ENCODE measurements around the gene CST9L.

The CST9L gene

DNA sequence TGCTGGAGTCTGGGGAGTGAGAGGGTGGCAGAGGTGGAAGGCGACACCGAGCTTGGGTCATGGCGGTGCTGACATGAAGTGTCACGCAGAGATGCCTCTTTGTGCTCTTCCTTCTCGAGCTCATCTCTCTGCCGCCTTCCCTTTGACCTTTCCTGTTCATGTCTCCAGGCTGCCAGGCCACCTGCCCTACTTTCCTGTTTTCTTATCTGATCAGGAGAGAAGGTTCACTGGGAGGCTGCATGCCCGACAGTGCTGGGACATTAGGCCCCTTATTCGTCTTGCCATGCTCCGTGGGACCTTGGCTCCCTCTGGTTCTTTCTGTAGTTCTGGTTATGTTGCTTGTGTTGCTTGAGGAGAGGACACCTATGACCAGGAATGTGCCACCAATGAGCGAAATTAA lies 44.1 kb downstream of the CST9L start:
- TF ChIP-seq POLR2A (IDR thresholded peaks at IDR 0.05; ENCODE audit: low read depth, low read length) (no peak), TAF1 (IDR thresholded peaks at IDR 0.05; ENCODE audit: borderline replicate concordance, low read depth, low read length) (no peak)
- DNase-seq (ENCODE audit: insufficient read length): no peak
- FAIRE-seq: no peak

- no peak for TF ChIP-seq POLR2AphosphoS5 (IDR thresholded peaks at IDR 0.05; ENCODE audit: low read depth, low read length)
- no peak for TF ChIP-seq POLR2A (IDR thresholded peaks at IDR 0.05; ENCODE audit: low read depth, low read length)
- no peak for TF ChIP-seq TAF1 (IDR thresholded peaks at IDR 0.05; ENCODE audit: borderline replicate concordance, low read depth, low read length)
- DNase-seq (ENCODE audit: insufficient read length) (no peak), FAIRE-seq (no peak)
These were observed 48.1 kb downstream of the CST9L start for GRCh38 chr20:23520185-23520584.

DNA sequence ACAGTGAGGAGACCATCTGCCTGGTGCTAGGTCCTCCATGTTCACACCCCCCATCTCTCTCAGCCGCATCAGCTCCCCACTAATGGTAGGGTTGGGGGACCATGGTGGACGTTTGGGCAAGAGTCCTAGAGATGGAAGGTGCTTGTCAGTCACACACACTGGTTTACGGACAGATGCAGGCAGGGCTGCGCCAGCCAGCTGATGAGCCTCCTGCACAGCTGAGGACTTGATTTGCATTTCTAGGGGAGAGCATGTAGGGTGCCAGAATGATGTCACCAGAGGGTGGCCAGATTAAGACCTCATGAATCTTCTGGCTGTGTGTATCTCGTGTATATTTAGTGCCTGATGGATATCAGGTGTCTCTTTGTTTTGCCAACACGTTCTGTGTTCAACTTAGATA lies 48.7 kb downstream of the CST9L start:
- FAIRE-seq (no peak), DNase-seq (ENCODE audit: insufficient read length) (no peak)
- TF ChIP-seq POLR2AphosphoS5 (IDR thresholded peaks at IDR 0.05; ENCODE audit: low read depth, low read length): no peak
- TF ChIP-seq POLR2A (IDR thresholded peaks at IDR 0.05; ENCODE audit: low read depth, low read length): no peak
- no peak for TF ChIP-seq TAF1 (IDR thresholded peaks at IDR 0.05; ENCODE audit: borderline replicate concordance, low read depth, low read length)

DNA sequence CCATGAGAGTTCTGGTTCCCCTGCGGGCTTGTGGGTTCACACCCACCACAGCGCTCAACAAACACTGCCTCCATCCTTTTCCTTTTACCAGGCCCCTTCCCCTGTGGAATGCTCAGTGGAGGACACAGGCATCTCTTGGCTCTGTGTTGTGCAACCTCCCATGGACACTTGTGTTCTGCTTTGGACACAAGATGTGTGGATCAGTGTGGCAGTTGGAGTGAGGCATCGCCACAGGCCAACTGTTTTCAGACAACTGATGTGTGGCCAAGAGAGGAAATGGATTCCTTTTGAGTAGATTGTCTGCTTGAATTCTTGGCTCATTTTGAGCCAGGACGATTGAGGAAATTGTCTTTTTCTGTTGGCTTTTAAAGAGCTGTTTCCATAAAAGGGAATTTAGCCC lies 50.6 kb downstream of the CST9L start:
- DNase-seq (ENCODE audit: insufficient read length) (no peak), FAIRE-seq (no peak)
- TF ChIP-seq TAF1 (IDR thresholded peaks at IDR 0.05; ENCODE audit: borderline replicate concordance, low read depth, low read length) (no peak), POLR2AphosphoS5 (IDR thresholded peaks at IDR 0.05; ENCODE audit: low read depth, low read length) (no peak), POLR2A (IDR thresholded peaks at IDR 0.05; ENCODE audit: low read depth, low read length) (no peak)

- DNase-seq (ENCODE audit: insufficient read length): no peak
- FAIRE-seq: no peak
- TF ChIP-seq POLR2AphosphoS5 (IDR thresholded peaks at IDR 0.05; ENCODE audit: low read depth, low read length): no peak
- TF ChIP-seq TAF1 (IDR thresholded peaks at IDR 0.05; ENCODE audit: borderline replicate concordance, low read depth, low read length): no peak
- TF ChIP-seq POLR2A (IDR thresholded peaks at IDR 0.05; ENCODE audit: low read depth, low read length): no peak
These were observed 52.9 kb downstream of the CST9L start for GRCh38 chr20:23515250-23515939.

GRCh38 chr20:23514848-23515247 lies 53.4 kb downstream of the CST9L start:
- TF ChIP-seq POLR2AphosphoS5 (IDR thresholded peaks at IDR 0.05; ENCODE audit: low read depth, low read length) (no peak), POLR2A (IDR thresholded peaks at IDR 0.05; ENCODE audit: low read depth, low read length) (no peak), TAF1 (IDR thresholded peaks at IDR 0.05; ENCODE audit: borderline replicate concordance, low read depth, low read length) (no peak)
- no peak for DNase-seq (ENCODE audit: insufficient read length)
- no peak for FAIRE-seq

All from GM12892 (cell line).